Measurements from ENCODE around the gene SLC6A2. TPM values are rescaled to one million over a fixed set of nuclear protein-coding genes. Genes with fewer than 3 reads are reported as not detected.
"Not testable (repeated sequence)": the region's sequence is repeated elsewhere in the genome, so short reads cannot be mapped to it uniquely, and the experiment has no call there.

The SLC6A2 gene
- total RNA-seq, 1 donor from 2014 or later, result not detected

DNA sequence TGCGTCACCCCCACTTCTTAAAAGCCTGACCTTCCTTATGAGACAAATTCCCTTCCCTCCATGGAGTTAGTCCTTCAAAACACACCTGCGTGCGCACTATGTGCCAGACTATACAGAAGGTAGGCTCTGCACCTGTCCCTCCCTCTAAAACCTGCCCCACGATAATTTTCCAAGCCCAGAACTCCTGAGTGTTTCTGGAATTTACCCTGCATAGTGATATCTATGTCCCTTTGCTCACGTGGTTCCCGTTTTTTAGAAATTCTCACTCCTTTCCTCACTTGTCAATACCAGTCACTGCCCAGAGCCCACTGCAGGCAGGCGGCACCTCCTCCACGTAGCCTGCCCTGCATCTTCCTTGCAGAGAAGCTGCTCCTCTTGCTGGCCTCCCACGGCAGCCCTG lies 82.2 kb downstream of the SLC6A2 start:
- peak; percentile 59 for DNase-seq (ENCODE audit: extremely low spot score, unreplicated experiment)
- Mint-ChIP-seq H3K4me1 (ENCODE audit: unreplicated experiment) (no peaks in the 10 kb centered on the region), H3K36me3 (ENCODE audit: unreplicated experiment) (no peaks in the 10 kb centered on the region), H3K27ac (ENCODE audit: unreplicated experiment) (no peak overlapping the region), H3K9me3 (ENCODE audit: unreplicated experiment) (no peaks in the 10 kb centered on the region), H3K27me3 (ENCODE audit: unreplicated experiment) (no peaks in the 10 kb centered on the region), H3K4me3 (ENCODE audit: unreplicated experiment) (no peak overlapping the region)
- TF ChIP-seq, protein P1, sequence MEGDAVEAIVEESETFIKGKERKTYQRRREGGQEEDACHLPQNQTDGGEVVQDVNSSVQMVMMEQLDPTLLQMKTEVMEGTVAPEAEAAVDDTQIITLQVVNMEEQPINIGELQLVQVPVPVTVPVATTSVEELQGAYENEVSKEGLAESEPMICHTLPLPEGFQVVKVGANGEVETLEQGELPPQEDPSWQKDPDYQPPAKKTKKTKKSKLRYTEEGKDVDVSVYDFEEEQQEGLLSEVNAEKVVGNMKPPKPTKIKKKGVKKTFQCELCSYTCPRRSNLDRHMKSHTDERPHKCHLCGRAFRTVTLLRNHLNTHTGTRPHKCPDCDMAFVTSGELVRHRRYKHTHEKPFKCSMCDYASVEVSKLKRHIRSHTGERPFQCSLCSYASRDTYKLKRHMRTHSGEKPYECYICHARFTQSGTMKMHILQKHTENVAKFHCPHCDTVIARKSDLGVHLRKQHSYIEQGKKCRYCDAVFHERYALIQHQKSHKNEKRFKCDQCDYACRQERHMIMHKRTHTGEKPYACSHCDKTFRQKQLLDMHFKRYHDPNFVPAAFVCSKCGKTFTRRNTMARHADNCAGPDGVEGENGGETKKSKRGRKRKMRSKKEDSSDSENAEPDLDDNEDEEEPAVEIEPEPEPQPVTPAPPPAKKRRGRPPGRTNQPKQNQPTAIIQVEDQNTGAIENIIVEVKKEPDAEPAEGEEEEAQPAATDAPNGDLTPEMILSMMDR (IDR thresholded peaks at IDR 0.05), result no peak

DNA sequence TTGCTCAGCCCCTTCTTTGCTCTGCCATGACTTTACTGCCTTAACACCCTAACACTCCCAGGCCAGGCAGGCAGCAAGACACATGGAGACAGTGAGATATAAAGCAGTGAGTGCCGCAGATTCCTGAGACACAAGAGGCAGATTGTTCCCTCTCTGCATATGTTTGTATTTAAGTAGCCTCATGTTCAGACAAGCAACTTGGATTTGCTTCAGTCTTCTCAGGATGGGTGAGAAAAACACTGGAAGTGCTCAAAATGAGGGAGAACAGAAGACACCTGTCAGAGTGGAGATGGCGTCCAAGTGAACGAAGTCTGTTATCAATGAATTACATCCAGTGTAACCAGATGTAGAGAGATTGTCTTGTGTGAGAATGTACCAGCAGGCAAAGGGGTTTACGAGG lies 90.3 kb downstream of the SLC6A2 start:
- H3K27me3 Mint-ChIP-seq (ENCODE audit: unreplicated experiment), result peaks cover 13% of the 10 kb centered on the region
- DNase-seq (ENCODE audit: extremely low spot score, unreplicated experiment), result no peak
- H3K36me3 Mint-ChIP-seq (ENCODE audit: unreplicated experiment), result no peaks in the 10 kb centered on the region
- H3K9me3 Mint-ChIP-seq (ENCODE audit: unreplicated experiment), result no peaks in the 10 kb centered on the region
- H3K27ac Mint-ChIP-seq (ENCODE audit: unreplicated experiment), result no peak overlapping the region
- H3K4me1 Mint-ChIP-seq (ENCODE audit: unreplicated experiment), result no peaks in the 10 kb centered on the region
- TF ChIP-seq, protein P1 (IDR thresholded peaks at IDR 0.05), result no peak
- H3K4me3 Mint-ChIP-seq (ENCODE audit: unreplicated experiment), result no peak overlapping the region

DNA sequence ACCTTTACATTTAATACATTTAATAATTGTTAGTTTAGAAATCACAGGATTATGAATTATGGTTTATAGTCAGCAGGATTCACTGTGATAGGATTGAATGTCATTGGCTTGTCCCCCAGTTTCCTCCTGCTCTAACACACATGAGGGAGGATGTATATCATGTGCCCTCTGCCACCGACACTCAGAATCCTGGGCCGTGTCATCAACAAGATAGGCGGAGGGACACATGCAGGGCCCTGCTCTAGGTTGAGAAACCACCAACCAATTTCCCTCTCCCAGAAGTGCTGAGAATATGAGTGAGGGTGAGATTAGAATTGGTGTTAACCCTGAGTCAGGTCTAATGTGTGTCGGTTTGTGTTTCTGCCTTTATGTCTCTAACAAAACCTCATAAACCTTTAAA lies 92.0 kb downstream of the SLC6A2 start:
- DNase-seq (ENCODE audit: extremely low spot score, unreplicated experiment), result no peak
- Mint-ChIP-seq H3K4me1 (ENCODE audit: unreplicated experiment) (no peaks in the 10 kb centered on the region), H3K36me3 (ENCODE audit: unreplicated experiment) (no peaks in the 10 kb centered on the region), H3K27me3 (ENCODE audit: unreplicated experiment) (peaks cover 13% of the 10 kb centered on the region), H3K4me3 (ENCODE audit: unreplicated experiment) (no peak overlapping the region), H3K9me3 (ENCODE audit: unreplicated experiment) (no peaks in the 10 kb centered on the region), H3K27ac (ENCODE audit: unreplicated experiment) (no peak overlapping the region)
- TF ChIP-seq, protein P1 (IDR thresholded peaks at IDR 0.05), result no peak

DNA sequence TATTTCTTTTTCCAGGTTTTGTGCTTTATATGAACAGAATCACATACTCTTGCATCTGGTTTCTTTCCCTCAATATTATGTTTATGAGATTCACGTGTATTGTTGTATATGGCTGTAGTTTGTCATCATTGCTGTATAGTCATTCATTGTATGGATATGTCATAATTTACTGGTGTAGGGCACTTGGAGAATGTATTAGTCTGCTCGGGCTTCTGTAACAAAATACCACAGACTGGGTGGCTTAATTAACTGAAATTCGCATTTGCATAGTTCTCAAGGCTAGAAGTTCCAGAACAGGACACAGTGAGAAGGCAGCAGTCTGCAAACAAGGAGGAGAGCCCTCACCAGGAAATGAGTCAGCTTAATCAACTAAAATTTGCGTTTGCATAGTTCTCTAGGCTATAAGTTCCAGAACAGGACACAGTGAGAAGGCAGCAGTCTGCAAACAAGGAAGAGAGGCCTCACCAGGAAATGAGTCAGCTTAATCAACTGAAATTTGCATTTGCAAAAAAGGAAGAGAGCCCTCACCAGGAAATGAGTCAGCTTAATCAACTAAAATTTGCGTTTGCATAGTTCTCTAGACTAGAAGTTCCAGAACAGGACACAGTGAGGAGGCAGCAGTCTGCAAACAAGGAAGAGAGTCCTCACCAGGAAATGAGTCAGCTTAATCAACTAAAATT lies 96.8 kb downstream of the SLC6A2 start:
- not testable (repeated sequence) for H3K27me3 Mint-ChIP-seq (ENCODE audit: unreplicated experiment); H3K4me1 Mint-ChIP-seq (ENCODE audit: unreplicated experiment); H3K36me3 Mint-ChIP-seq (ENCODE audit: unreplicated experiment); H3K27ac Mint-ChIP-seq (ENCODE audit: unreplicated experiment); DNase-seq (ENCODE audit: extremely low spot score, unreplicated experiment); H3K9me3 Mint-ChIP-seq (ENCODE audit: unreplicated experiment); H3K4me3 Mint-ChIP-seq (ENCODE audit: unreplicated experiment)

DNA sequence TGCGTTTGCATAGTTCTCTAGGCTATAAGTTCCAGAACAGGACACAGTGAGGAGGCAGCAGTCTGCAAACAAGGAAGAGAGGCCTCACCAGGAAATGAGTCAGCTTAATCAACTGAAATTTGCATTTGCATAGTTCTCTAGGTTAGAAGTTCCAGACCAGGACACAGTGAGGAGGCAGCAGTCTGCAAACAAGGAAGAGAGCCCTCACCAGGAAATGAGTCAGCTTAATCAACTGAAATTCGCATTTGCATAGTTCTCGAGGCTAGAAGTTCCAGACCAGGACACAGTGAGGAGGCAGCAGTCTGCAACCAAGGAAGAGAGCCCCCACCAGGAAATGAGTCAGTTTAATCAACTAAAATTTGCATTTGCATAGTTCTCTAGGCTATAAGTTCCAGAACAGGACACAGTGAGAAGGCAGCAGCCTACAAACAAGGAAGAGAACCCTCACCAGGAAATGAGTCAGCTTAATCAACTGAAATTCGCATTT lies 97.4 kb downstream of the SLC6A2 start:
- not testable (repeated sequence) for H3K27ac Mint-ChIP-seq (ENCODE audit: unreplicated experiment); H3K9me3 Mint-ChIP-seq (ENCODE audit: unreplicated experiment); DNase-seq (ENCODE audit: extremely low spot score, unreplicated experiment); H3K4me3 Mint-ChIP-seq (ENCODE audit: unreplicated experiment); H3K36me3 Mint-ChIP-seq (ENCODE audit: unreplicated experiment); H3K4me1 Mint-ChIP-seq (ENCODE audit: unreplicated experiment); H3K27me3 Mint-ChIP-seq (ENCODE audit: unreplicated experiment)

Other genes starting within 250 kb of the SLC6A2 start
- 421 and 452 TPM in 2 replicates for gene MMP2, start 176.8 kb upstream of the SLC6A2 start, total RNA-seq
- 9.6 and 11.1 TPM in 2 replicates for gene LPCAT2, start 146.9 kb upstream of the SLC6A2 start, total RNA-seq
- 0.35 and 0.37 TPM in 2 replicates for gene CAPNS2, start 89.3 kb upstream of the SLC6A2 start, total RNA-seq
- not detected in 2 replicates for gene CES1, start 177.1 kb downstream of the SLC6A2 start, total RNA-seq
- not detected in 2 replicates for gene CES5A, start 219.4 kb downstream of the SLC6A2 start, total RNA-seq